ENCODE measurements around the gene NOL4.

GRCh38 chr18:34207344-34207851, 17.3 kb downstream of the NOL4 start:
- no peak for TF ChIP-seq MYC (IDR thresholded peaks at IDR 0.05; ENCODE audit: insufficient read depth, insufficient read length, insufficient replicate concordance, low read length, severe bottlenecking)
- TF ChIP-seq, protein P1, sequence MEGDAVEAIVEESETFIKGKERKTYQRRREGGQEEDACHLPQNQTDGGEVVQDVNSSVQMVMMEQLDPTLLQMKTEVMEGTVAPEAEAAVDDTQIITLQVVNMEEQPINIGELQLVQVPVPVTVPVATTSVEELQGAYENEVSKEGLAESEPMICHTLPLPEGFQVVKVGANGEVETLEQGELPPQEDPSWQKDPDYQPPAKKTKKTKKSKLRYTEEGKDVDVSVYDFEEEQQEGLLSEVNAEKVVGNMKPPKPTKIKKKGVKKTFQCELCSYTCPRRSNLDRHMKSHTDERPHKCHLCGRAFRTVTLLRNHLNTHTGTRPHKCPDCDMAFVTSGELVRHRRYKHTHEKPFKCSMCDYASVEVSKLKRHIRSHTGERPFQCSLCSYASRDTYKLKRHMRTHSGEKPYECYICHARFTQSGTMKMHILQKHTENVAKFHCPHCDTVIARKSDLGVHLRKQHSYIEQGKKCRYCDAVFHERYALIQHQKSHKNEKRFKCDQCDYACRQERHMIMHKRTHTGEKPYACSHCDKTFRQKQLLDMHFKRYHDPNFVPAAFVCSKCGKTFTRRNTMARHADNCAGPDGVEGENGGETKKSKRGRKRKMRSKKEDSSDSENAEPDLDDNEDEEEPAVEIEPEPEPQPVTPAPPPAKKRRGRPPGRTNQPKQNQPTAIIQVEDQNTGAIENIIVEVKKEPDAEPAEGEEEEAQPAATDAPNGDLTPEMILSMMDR (IDR thresholded peaks at IDR 0.05 in 2 of 3, conservative IDR thresholded peaks at IDR 0.05 in 1 of 3; ENCODE audit: control insufficient read depth in 2 of 3, extremely low read depth in 1 of 3, insufficient read depth in 1 of 3, low read depth in 3 of 3, low read length in 3 of 3), result no peak
- no peak for TF ChIP-seq TCF7 (IDR thresholded peaks at IDR 0.05; ENCODE audit: borderline replicate concordance)
- TF ChIP-seq MXI1 (IDR thresholded peaks at IDR 0.05; ENCODE audit: low read depth, low read length), result no peak
- TF ChIP-seq SP1 (IDR thresholded peaks at IDR 0.05; ENCODE audit: low read depth, low read length), result no peak
- TF ChIP-seq RCOR1 (conservative IDR thresholded peaks at IDR 0.05; ENCODE audit: low read depth, low read length), result no peak
